Suprapubic skin (tissue), 3 donors: ENCODE data around the gene PHACTR1.

Source experiments
- CTCF ChIP-seq, 2 donors: fragments of 200-600 bp in 1 of 2; fragments of 450-650 bp in 1 of 2; sonication (generic) in 1 of 2; IDR thresholded peaks; one replicate each; pipeline ENCODE4 v1.5.1; 2016 to 2019; ENCODE audit warnings: antibody characterized with exemption in 2 of 2, mild to moderate bottlenecking in 1 of 2, moderate library complexity in 1 of 2
- POLR2A ChIP-seq, 2 donors: fragments of 450-650 bp; IDR thresholded peaks; one replicate each; pipeline ENCODE4 v1.6.1; 2017; ENCODE audit warnings: antibody characterized with exemption in 2 of 2, mild to moderate bottlenecking in 2 of 2, moderate library complexity in 2 of 2

DNA sequence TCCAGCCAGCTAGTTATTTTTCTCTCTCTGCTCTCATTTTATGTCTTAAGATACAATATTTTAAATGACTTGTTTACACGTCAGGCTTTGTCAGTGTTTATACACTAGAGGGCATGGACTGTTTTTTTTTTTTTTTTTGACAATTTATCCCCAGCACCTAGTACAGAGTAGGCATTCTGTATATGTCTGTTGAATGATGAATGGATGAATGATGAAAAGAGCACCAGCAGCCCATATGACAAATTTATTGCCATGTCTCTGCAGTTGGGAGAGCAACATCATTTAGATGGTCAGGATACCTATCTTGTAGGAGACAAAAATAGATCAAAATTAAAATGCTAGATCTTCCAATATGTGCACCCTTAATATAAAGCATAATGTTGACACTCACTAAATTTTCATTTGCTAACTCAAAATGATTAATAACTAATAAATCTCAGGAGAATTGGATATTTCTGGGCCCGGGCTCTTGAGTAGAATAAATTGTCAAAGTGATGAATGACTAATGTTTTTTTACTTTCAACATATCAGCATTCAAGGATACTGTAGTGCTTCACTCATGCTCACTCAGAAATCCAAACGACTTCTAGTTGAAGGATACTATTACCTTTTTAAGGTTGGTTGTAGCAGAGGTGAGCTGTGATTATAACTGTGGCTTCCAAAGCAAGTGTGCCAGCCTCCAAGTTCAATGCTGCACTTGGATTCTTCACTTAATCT, 200.0 kb downstream of the PHACTR1 start:
- TF ChIP-seq POLR2A (IDR thresholded peaks at IDR 0.05) (no peak), CTCF (IDR thresholded peaks at IDR 0.05) (no peak)
